Embryonic facial prominence (tissue), 1 donor: ENCODE measurements around the gene NBPF3.

Experiments
- DNase-seq: peaks from one replicate; pipeline ENCODE4 v3.0.0-alpha.2; 2016; ENCODE audit errors: extremely low spot score

Gene NBPF3

DNA sequence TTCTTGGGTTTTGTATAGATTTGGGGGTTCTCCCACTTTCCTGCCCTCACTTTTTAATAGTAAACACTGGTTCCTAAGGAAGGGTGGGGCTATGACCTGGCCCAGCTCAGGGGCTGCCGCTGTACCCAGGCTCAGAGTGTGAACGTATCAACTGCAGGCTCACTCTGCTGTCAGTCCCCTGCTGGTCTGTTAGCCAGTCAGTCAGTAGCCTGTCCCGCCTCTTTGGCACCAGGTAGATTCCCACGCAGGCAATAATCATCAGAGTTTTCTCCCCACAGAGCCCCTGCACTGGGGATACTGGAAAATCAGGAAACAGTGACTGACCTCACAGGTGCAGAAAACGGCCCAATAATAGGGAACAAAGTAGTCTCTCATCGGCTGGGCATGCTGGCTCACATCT is 54.3 kb downstream of the NBPF3 start:
- no peak for DNase-seq

DNA sequence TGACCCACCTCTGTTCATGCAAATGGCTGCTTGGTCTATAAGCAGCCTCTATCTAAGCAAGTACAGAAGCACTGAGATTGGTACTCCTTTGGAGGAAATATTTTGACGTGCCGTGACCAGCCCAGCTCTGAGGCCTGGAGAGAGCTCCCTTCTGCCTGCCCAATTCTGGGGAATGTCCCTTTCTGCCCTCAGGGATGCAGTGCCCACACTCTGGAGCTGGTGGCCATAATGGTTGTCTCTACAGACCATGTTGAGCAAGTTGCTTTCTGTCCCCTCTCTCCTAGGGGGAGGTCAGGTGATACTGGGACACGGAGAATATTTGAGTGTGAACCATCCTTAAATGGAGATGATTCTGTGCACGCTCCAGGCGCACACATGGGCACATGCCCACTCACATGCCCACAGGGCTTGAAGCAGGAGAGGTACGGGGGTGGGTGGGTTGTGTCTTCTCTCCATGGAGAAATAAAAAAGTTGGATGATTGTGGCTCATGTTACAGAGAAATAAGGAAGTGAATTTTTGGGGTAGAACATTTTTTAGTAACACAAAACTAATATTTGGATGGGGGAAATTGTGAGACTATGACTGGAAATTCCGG is 55.4 kb downstream of the NBPF3 start:
- DNase-seq, result no peak

DNA sequence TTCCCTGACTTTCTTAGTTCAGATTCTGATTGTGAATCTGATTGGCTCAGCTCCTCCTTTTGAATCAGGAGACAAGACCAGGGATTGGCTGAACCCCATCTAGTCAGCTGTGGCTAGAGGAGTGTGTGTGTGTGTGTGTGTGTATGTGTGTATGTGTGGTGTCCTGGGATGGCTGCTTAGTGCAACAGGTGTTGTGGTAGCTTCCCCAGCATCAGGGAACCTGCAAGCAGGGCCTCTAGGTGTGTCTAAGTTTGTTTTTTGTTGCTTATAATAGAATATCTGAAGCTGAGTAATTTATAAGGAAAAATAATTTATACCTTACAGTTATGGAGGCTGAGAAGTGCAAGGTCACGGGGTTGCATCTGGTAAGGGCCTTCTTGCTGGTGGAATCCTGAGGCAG is 56.1 kb downstream of the NBPF3 start:
- DNase-seq, result no peak

DNA sequence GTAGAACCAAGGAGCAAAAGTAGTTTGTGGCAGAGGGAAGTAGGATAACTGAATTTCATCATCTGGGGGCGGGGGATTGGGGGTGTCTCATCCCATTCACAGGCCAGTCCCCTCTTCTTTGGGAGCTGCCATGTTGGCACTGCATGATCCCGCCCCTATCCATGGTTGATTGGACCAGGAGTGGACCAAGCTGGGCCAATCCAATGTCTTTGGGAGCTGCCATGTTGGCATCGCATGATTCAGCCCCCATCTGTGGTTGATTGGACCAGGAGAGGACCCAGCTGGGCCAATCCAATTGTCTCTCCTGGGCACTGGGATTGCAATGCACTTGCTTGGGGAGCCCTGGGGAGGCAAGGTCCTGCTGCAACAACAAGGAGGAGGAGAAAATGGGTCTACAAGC is 56.9 kb downstream of the NBPF3 start:
- DNase-seq, result no peak

DNA sequence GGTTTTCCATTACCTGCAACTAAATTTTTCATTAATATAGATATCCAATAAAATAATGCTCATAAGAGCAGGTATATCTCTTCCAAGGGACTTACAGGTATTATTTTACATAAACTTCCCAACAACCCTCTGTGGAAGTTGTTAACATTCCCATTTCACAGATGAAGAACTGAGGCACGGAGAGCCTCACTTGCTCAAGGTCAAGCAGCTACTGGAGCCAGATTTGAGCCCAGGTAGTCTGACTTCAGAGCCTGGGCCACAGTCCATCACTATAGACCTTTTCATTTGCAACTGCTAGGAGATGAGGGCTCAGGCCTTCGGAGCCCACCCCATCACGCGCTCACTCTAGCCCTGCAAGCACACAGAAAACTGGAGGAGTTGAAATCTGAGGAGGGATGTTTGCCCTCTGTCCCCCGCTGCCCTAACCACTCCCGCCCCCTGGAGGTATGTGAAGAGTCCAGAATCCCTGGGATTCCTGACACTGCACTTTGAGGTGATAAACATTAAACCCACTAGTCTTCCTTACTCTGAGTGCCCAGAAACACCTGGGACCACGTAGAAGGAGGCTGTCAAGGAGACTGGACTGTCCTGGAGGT is 57.6 kb downstream of the NBPF3 start:
- DNase-seq, result no peak

DNA sequence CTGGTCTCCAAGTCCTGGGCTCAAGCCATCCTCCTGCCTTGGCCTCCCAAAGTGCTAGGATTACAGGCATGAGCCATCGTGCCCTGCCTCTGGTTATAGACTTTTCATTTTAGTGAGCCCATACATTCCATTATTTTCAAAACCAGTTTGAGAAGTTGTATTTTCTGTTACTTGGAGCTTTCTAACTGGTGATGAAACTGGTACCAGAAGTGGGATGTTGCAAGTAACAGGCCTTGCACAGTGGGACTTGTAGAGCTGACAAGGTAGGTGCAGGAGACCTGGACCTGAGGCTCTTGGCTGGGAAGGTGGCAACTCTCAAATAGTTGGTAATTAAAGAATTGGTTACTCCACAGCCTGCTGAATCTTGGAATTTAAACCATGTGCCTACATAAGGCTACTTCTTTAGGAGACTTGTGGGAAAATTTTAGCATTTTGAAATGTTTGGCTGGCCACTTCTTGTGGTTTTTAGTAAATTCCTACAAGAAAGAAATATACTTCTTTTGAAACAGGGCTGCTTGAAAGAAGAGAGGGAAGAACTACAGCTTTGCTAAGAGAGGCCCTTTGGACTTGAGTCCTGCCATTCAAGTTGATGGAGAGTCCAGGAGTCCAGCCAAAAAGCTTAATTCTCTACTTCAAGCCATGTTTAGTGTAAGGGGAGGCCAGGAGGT is 59.5 kb downstream of the NBPF3 start:
- DNase-seq, result no peak

DNA sequence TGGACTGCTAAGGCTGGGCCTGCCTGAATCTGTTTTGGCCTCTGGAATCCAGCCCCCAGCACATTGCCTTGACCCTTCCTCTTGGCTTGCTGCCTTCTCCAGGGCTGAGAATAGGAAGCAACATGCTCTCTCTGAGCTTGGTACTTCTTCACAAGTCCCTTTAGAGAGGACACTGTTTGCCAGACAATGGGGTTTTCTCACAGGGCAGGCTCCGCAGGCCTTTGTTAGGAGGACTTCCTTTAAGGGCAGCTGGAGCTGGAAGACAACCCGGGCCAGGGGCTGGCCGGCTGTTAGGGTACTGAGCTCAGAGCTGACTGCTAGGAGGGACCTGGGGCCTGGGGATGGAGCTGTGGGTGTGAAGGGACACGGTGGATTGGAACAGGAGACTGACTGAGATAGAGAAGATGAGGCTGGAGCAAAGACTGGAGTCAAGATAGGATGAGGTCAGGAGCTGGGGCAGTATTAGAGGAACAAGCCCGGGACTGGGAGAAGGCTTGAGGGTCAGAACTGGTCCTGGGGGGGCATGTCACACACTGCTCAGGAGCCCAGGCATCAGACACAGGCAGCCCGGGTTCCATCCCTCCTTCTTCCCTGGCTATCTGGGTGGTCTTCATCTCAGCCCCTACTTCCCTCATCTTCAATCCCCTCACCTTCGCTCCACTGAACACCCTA is 63.9 kb downstream of the NBPF3 start:
- no peak for DNase-seq

DNA sequence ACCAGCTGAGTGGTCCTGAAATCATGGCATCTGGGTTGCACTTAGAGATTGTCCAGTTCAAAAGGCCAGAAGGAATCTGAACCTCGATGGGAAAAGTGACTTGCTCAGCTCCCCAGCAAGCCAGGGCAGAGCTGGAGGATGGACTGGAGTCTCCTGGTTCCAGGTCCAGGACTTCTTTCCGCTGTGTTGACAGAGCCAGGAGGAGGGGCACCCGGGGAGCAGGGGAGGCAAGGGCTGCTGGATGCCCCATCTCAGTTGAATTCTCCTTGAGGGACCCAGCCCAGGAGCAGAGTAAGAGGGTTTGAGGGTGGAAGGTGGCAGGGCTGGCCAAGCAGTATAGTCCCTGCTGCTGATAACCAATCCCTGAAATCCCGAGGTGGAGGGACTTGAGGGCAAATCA is 66.9 kb downstream of the NBPF3 start:
- no peak for DNase-seq

DNA sequence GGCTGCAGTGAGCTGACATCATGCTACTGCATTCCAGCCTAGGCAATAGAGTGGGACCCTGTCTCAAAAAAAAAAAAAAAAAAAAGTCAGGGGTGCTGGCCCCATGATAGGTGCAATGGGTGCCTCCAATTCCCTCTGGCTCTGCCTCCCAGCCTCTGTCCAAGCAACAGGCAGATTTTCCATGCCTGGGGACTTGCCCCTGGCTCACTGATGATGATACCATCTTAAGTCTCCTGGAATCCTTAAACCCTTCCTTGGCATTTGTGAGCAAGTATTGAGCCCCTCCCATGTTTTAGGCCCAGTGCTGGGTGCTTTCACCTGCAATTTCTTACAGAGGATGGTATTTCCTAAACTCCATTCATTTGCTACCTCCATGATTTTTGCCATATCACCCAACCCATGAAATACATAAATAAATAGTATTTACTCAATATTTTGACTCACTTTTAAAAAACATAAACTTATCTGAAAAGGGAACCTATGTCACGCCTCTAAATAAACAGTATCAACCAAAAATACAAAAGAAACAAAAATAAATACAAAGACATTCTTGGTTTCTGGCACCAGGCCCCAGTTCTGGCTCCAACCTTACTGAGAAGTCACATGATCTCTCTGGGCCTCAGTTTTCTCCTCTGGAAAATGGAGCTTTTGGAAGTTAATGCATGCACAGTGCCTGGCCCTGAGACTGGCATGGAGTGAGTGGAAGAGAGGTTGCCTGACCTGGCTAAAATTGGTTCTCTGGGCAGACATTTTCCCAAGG is 67.8 kb downstream of the NBPF3 start:
- DNase-seq, result no peak

DNA sequence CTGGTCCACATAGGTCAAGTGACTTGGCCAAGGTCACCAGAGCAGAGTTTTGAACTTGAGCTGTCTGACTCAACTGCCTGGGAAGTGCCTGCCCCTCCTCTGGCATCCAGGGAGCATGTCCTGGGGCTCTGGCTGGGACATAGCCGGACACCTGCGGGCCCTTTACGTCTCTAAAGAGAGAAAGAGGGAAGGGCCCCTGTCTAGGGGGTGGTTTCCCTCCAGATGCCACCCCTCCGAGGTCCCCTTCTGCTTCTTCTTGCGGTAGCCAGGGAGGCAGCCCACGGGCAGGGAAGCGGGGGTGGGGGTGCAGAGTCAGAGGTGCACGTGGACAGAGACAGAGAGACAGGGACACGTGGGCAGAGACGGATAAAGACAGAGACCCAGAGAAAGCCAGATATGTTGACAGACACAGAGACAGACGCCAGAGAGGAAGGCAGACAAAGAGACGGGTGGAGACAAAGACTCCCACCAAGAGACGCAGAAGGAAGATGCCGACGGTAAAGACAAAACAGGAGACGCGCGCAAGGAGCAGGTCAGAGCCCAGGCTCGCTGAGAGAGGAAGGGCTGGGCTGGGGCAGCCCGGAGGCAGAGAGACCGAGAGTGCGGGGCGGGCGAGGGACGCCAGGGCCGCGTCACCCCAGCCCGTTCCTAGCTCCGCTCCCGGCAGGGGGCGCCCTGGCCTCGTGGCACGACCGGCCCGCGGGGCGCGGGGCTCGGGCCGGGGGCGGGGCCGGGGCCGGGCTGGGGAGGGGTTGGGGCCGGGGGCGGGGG is 68.8 kb downstream of the NBPF3 start:
- DNase-seq, result no peak

DNA sequence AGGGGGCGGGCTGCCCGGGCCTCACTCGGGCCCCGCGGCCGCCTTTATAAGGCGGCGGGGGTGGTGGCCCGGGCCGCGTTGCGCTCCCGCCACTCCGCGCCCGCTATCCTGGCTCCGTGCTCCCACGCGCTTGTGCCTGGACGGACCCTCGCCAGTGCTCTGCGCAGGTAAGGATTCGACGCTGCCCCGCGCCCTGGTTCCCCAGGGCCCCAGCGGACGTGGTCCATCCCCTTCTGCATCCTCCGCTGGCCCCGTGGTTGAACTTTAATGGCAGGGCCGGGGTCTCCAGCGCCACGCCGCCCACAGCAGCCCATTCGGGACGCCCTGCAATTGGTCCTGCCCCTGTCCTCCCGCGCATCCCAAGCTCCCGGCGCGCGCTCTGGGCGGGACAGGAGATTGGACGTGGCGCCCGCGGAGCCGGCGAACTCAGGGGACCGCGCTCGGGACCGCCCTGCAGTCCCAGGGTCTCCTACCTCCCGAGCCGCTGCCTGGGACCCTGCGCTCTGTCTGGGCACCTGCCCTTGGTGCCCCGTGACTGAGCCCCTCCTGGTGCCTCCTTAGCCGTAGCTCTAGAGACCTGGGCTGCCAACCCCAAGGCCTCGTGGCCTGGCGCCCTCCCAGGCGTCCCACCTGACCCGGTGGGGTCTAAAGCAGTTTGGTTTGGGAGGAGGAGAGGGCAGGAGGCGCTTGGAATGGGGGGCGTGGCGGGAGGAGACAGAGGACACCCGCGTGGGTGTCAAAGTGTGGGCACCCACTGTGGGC is 69.6 kb downstream of the NBPF3 start, which contains the start of gene ALPL:
ALPL (plus strand) TSS at position 73 of the 762 bp plus-strand sequence. CDS start 44,659 bp downstream, outside the sequence.
- no peak for DNase-seq

DNA sequence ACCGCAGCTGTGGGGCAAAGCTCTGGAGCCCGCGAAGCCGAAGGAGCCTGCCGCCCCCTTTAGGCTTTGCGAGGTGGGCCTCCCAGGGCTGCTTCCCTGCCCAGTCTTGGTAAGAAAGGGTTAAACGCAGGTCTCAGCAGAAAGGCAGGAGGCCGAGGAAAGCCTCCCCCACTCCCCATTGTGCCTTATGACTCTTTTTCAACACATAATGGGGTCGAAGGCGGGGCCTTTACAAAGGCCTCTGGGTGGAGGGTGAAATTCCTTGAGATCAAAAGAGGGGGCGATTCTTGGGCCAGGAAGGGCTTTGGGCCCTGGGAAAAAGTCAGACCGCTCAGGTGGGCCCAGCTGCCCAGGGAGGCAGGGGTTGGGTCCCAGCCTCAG is 70.2 kb downstream of the NBPF3 start:
- no peak for DNase-seq

DNA sequence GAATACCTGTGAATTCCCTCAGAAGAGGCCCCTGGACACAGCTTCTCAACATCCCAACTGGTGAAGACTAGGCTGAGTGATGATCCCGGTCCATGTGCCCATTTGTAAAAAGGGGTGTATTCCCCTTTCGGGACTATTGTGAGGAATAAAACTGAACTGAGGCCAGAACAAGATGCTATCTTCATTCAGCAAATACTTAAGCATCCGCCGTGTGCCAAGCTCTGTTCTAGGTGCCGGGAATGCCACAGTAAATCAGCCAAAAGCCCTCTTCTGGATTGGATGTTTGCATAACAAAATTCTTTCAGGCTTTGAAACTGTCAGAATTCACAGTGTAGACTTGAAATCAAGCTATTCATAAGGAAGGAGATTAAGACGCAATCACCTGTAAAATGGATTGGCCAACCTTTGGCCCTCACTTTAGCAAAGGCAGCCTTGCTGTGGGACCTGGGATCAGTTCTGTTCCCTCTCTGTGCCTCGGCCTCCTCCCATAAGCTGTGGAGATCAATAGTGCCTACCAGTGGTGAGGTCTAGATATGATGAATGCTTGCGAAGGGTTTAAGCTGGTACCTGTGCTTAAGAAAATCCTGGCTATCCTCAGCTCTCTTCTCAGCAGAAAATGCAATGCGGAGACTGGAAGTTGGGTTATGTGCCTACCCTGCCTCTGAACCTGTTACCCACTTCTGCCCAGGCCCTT is 71.1 kb downstream of the NBPF3 start:
- no peak for DNase-seq

DNA sequence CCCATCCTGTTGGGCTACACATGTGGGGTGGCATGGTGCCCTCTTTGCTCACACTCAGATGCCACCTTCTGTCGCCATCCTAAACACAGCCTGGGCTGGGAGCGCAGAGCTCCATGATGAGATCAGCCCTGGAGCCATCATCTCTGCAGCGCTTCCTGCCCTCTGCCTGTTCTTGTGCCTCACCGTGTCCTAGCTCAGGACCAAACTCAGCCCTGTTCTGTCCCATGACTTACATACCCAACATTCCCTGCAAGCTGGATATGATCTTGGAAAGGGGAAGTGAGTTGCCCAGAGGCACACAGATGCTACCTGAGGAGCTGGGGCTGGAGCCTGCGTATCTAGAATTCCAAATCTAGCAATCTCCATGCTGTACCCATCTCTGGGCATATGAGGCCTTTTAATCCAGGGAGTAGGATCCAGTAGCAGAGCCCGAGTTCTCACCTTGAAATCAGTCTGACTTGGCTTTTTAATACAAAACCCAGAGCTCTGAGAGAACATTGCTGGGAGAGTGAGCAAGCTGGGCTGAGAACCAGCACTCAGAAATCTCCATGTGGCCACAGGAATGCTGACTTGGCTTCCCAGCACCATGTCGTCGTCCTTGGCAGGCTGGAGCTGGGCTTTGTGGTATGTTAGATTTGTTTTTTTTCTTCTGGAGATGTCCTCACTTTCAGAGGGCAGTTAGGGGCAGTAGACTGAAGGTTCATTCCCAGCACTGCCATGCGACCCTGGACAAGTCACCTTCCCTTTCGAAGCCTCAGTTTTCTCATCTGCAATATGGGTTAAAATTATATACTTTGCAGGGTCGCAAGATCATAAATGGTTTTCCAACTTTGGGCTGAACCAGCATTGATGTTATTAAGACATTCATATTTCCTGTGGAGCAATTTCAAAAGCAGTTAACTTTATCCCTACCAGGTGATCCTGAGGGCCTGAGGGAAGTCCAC is 71.9 kb downstream of the NBPF3 start:
- no peak for DNase-seq

DNA sequence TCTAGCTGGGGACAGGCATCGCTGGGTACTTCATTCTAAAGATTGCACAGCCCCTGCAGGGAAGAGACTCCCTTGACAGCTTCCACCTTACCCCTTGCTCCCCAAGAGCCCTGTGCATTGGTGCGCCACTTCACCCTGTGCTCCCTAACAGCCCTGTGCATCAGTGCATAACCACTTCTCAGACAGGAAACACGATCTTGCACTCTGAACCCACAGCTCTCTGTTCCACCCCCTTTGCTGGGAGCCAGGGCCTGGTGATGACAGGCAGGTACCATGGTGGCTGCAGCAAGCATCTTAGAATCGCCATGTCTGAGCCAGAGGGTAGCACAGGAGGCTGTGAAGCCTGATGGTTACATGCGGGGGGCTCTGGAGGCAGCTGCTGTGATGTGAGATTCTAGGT is 74.3 kb downstream of the NBPF3 start:
- no peak for DNase-seq

DNA sequence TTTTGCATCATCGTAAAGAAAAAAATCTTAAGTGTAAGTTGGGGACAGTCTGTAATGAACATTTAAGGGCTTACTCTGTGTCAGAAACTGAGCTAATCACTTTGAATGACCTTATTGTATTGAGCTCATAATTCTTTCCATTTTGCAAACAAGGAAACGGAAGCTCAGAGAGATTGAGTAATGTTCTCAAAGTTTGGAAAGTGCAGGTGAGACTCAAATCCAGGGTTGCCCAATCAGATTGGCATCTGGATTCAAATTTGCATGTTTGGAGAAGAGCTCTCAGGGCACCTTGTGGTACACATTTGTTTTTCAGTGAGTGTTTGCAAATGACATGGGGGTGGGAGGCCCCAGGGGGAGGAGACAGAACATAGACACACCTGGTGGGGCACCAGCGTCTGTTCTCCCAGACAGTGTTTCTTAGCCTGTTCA is 77.2 kb downstream of the NBPF3 start:
- DNase-seq, result no peak

DNA sequence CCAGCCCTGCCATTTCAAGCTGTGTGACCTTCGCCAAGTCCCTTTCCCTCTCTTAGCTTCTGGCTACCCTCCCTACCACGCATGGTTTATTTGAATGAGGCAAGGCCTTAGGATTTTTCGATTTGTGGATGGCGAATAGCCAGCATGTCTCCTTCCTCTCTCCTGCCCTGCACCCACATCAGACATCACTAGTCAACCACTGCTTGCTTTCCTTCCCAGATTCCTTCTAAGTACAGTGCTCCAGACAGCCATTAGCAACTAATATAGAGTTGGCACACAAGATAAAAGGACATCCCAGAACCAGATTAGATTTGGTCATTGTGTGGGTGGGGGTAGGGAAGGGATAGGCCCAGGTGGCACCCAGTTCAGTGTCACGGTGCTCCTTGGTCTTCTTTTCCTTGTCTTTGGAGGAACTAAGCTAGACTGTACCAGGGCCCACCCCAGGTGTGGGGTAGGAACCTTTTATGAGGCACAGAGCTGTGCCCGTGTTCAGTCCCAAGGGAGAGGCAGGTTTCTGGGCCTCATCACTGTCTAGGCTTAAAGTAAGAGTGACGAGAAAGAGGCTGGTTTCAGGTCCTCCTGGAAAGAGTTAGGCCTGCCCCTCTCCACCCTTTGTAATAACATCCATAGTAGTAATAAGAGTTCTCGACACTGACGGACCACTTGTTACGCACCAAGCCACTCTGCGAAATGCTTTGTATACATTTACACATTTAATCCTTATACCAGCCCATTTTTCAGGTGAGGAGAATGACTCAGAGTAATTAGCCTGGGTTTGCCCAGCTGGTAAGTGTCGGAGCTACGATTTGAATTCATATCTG is 77.9 kb downstream of the NBPF3 start:
- DNase-seq, result no peak
